CD8-positive, alpha-beta memory T cell (primary cell): ENCODE results near the gene TEKTIP1. TPM values are rescaled to one million over a fixed set of nuclear protein-coding genes. Genes with fewer than 3 reads are reported as not detected.

ENCODE experiments used
- CTCF ChIA-PET: fragments of 350-600 bp; sonication (Branson Sonifier 250); formaldehyde crosslinking; loops from one replicate; lab custom pipeline; 2021; ENCODE audit warnings: antibody characterized with exemption; lab: Charles Lee
- POLR2A ChIA-PET: fragments of 350-600 bp; sonication (Branson Sonifier 250); formaldehyde crosslinking; loops from one replicate; lab custom pipeline; 2021; ENCODE audit warnings: antibody characterized with exemption; lab: Charles Lee
- DNase-seq, 5 donors: peaks; one replicate each; pipeline versions ENCODE4 v3.0.0 to v3.0.0-alpha.2; 2020 to 2022; ENCODE audit warnings: mixed read lengths in 1 of 5
- H3K27ac ChIP-seq: one replicate; pipeline ENCODE4 v1.7.0; 2013; ENCODE audit warnings: low read depth, mild to moderate bottlenecking, low read length, moderate library complexity
- H3K27me3 ChIP-seq: 2 replicates; pipeline ENCODE4 v1.7.0; 2013; ENCODE audit warnings: low read length, mild to moderate bottlenecking; ENCODE audit not compliant: insufficient read depth, poor library complexity, severe bottlenecking
- H3K36me3 ChIP-seq: 2 replicates; pipeline ENCODE4 v1.7.0; 2013; ENCODE audit warnings: mild to moderate bottlenecking, low read length, moderate library complexity; ENCODE audit not compliant: insufficient read depth
- H3K4me1 ChIP-seq: 2 replicates; pipeline ENCODE4 v1.7.0; 2013; ENCODE audit warnings: mild to moderate bottlenecking, low read length, moderate library complexity; ENCODE audit not compliant: insufficient read depth
- H3K4me3 ChIP-seq: 2 replicates; pipeline ENCODE4 v1.7.0; 2013; ENCODE audit warnings: mild to moderate bottlenecking, low read length
- H3K9me3 ChIP-seq: 2 replicates; pipeline ENCODE4 v1.7.0; 2013; ENCODE audit warnings: mild to moderate bottlenecking, low read length
- H3K27ac Mint-ChIP-seq, 8 donors: one replicate each; pipeline ENCODE4 v1.8.0; 2020 to 2021; ENCODE audit warnings: mixed read lengths in 8 of 8, mild to moderate bottlenecking in 6 of 8, inconsistent platforms in 3 of 8, moderate library complexity in 3 of 8
- H3K27me3 Mint-ChIP-seq, 2 donors: one replicate each; pipeline ENCODE4 v1.8.0; 2020 to 2021; ENCODE audit warnings: mixed read lengths in 2 of 2, mild to moderate bottlenecking in 1 of 2, moderate library complexity in 1 of 2
- H3K36me3 Mint-ChIP-seq, 3 donors: one replicate each; pipeline ENCODE4 v1.8.0; 2020 to 2021; ENCODE audit warnings: mixed read lengths in 3 of 3, inconsistent platforms in 1 of 3, mild to moderate bottlenecking in 1 of 3
- H3K4me1 Mint-ChIP-seq, 3 donors: one replicate each; pipeline ENCODE4 v1.8.0; 2020 to 2021; ENCODE audit warnings: mixed read lengths in 3 of 3, inconsistent platforms in 1 of 3, mild to moderate bottlenecking in 1 of 3
- H3K4me3 Mint-ChIP-seq, 7 donors: one replicate each; pipeline ENCODE4 v1.8.0; 2020 to 2021; ENCODE audit warnings: mixed read lengths in 7 of 7, mild to moderate bottlenecking in 6 of 7, moderate library complexity in 4 of 7, inconsistent platforms in 2 of 7
- H3K9me3 Mint-ChIP-seq, 5 donors: one replicate each; pipeline ENCODE4 v1.8.0; 2020 to 2022; ENCODE audit warnings: mixed read lengths in 5 of 5, mild to moderate bottlenecking in 3 of 5, moderate library complexity in 2 of 5, inconsistent platforms in 1 of 5
- polyA plus RNA-seq: library from polyadenylated mRNA; unstranded; fragments of 300-500 nt; fragmentation: Illumina TruSeq; gene quantifications from one replicate; pipeline ENCODE4 v1.2.3, GENCODE V29; 2021
- total RNA-seq, 2 experiments: library from RNA; stranded (reverse); gene quantifications; one replicate each; pipeline ENCODE4 v1.2.3, GENCODE V29; 2021

Gene TEKTIP1
- total and polyA plus RNA-seq, 3 experiments from 2014 or later = 0.38 to 1.2 (median 1.0) TPM

DNA sequence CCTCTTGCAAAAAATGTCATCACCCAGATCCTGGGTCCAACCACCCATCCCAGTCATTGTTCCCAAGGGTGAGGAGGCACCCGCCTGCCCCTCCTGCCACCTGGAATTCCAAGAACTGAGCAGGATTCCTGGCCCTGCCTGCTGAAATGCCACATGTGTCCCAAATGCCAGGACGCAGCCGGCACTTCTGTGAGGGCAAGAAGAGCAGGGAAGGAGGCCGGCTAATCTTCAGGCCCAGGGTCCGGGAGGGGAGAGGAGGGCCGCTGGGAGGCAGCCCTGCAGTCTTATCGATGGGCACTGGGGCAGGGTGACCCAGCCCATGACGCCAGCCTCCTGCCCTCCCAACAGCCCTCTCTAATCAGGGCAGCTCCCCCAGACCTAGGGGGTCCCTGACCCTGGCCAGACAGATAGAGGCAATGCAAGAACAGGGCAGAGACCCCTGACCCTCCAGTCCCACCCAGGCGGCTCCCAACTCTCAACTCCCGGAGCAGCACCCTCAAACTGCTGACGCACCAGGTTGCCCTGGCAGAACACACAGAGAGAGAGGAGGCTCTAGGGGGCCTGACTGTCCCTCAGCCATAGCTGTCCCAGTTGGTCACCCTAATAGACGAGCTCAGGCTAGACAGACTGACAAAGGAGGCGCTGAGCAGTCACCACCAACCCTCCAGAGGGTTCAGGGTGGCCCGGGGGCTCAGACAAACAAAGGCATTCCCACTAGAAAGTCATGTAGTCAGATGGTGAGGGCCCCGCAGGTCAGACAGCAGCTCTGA lies 16.9 kb downstream of the TEKTIP1 start:
- H3K36me3 ChIP-seq = peaks cover 2% of the 10 kb centered on the region
- no peaks in the 10 kb centered on the region for H3K27me3 ChIP-seq
- CTCF ChIA-PET = interaction anchor here (0.8 to 7.0 kb wide), 5 partner anchors 10 to 110 kb away, joined by 3 to 62 read pairs (median 5); partner anchors contain the start of gene GIPC3
- Mint-ChIP-seq H3K9me3 (no peaks in the 10 kb centered on the region), H3K4me3 (peak overlapping the region; percentile 93 to 98 (median 95)), H3K4me1 (peaks cover 35 to 47% (median 38%) of the 10 kb centered on the region in 3 donors), H3K27me3 (no peaks in the 10 kb centered on the region), H3K27ac (peak overlapping the region; percentile 91 to 99 (median 95)), H3K36me3 (peaks cover 0 to 13% (median 2%) of the 10 kb centered on the region in 3 donors)
- H3K27ac ChIP-seq = peak overlapping the region; percentile 69
- peak overlapping the region; percentile 89 for H3K4me3 ChIP-seq
- DNase-seq = no peak
- POLR2A ChIA-PET = interaction anchor here (0.5 to 2.6 kb wide), 4 partner anchors 8 to 49 kb away, joined by 3 to 14 read pairs (median 4); no protein-coding TSS in a partner anchor
- H3K4me1 ChIP-seq = peaks cover 44% of the 10 kb centered on the region
- no peaks in the 10 kb centered on the region for H3K9me3 ChIP-seq

GRCh38 chr19:3556423-3556977 lies 17.5 kb downstream of the TEKTIP1 start:
- Histone ChIP-seq H3K27ac (peak overlapping the region; percentile 69), H3K27me3 (no peaks in the 10 kb centered on the region), H3K4me1 (peaks cover 44% of the 10 kb centered on the region), H3K9me3 (no peaks in the 10 kb centered on the region), H3K36me3 (no peaks in the 10 kb centered on the region), H3K4me3 (peak overlapping the region; percentile 89)
- Mint-ChIP-seq H3K9me3 (no peaks in the 10 kb centered on the region), H3K4me1 (peaks cover 35 to 42% (median 36%) of the 10 kb centered on the region in 3 donors), H3K4me3 (peak overlapping the region; percentile 93 to 98 (median 95)), H3K36me3 (peaks cover 0 to 9% (median 2%) of the 10 kb centered on the region in 3 donors), H3K27me3 (no peaks in the 10 kb centered on the region), H3K27ac (peak overlapping the region; percentile 91 to 99 (median 95))
- no peak for DNase-seq
- ChIA-PET POLR2A (interaction anchor here (0.5 to 1.5 kb wide), 3 partner anchors 9 to 48 kb away, joined by 3 to 4 read pairs (median 4); no protein-coding TSS in a partner anchor), CTCF (interaction anchor here (0.8 to 7.0 kb wide), 4 partner anchors 10 to 109 kb away, joined by 3 to 62 read pairs (median 4); partner anchors contain the start of gene GIPC3)

GRCh38 chr19:3556978-3557460 lies 18.0 kb downstream of the TEKTIP1 start:
- peak overlapping the region; percentile 69 for H3K27ac ChIP-seq
- H3K27me3 Mint-ChIP-seq = no peaks in the 10 kb centered on the region
- no peaks in the 10 kb centered on the region for H3K9me3 ChIP-seq
- peak overlapping the region; percentile 91 to 99 (median 95) for H3K27ac Mint-ChIP-seq
- peak overlapping the region; percentile 93 to 98 (median 95) for H3K4me3 Mint-ChIP-seq
- no peaks in the 10 kb centered on the region for H3K9me3 Mint-ChIP-seq
- peaks cover 32 to 38% (median 35%) of the 10 kb centered on the region in 3 donors for H3K4me1 Mint-ChIP-seq
- no peaks in the 10 kb centered on the region for H3K36me3 ChIP-seq
- peaks cover 0 to 6% (median 2%) of the 10 kb centered on the region in 3 donors for H3K36me3 Mint-ChIP-seq
- H3K4me3 ChIP-seq = peak overlapping the region; percentile 89
- POLR2A ChIA-PET = interaction anchor here (1.1 to 1.5 kb wide), 2 partner anchors 10 to 48 kb away, joined by 3 to 4 read pairs; no protein-coding TSS in a partner anchor
- H3K4me1 ChIP-seq = peaks cover 44% of the 10 kb centered on the region
- peak; percentile 56 to 81 (median 62) for DNase-seq
- CTCF ChIA-PET = interaction anchor here (1.1 to 7.0 kb wide), 3 partner anchors 11 to 28 kb away, joined by 3 to 62 read pairs (median 5); partner anchors contain the start of gene GIPC3
- no peaks in the 10 kb centered on the region for H3K27me3 ChIP-seq

DNA sequence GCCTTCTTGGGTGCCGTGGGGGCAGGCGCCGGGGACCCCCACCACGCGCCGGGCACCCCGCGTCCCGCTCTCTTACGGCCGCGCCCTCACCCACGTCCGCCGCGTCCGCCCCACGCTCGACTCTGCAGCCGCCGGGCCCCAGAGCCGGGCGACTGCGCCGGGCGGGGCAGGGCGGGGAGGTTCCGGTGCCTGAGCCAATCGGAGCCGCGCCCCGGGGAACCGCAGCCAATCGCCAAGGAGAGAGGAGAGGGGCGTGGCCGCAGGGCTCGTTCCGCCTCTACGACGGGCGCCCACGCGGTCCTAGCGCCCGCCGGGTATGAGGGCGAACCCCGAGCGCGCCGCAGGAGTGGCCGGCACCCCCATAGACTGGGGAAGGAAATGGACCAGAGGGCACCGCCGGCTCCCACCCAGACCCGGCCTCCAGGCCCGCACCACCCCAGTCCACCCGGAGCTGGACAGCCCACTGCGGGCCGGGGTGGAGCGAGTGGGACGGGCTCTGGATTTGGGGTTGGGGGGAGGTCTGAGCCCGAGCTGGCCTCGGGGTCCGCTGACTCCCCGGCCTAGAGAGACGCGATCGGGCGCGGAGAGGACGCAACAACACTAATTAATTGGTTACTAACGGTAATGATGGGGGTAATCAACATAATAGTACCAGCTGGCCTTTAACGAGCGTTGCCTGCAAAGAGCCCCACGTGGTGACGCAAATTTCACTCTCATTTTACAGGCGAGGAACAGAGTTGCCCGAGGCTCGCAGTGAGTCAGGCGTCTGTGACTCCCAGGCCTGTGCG lies 18.7 kb downstream of the TEKTIP1 start, which contains the start of gene MFSD12:
TSS of gene MFSD12 (minus strand) at position 126 of the 788 bp plus-strand sequence. CDS start 183 bp downstream, outside the sequence.
- Mint-ChIP-seq H3K4me1 (peaks cover 32 to 38% (median 35%) of the 10 kb centered on the region in 3 donors), H3K27ac (peak within 1 kb of the TSS; percentile 91 to 99 (median 95))

GRCh38 chr19:3563709-3564524 lies 24.9 kb downstream of the TEKTIP1 start:
- Mint-ChIP-seq H3K4me3 (no peak overlapping the region), H3K27ac (peak overlapping the region in 1 of 8 donors; percentile 75), H3K9me3 (no peaks in the 10 kb centered on the region), H3K36me3 (no peaks in the 10 kb centered on the region), H3K27me3 (no peaks in the 10 kb centered on the region), H3K4me1 (no peaks in the 10 kb centered on the region)
- CTCF ChIA-PET = no interaction called here
- H3K27me3 ChIP-seq = no peaks in the 10 kb centered on the region
- no peaks in the 10 kb centered on the region for H3K4me1 ChIP-seq
- no peak overlapping the region for H3K4me3 ChIP-seq
- H3K9me3 ChIP-seq = no peaks in the 10 kb centered on the region
- no peak overlapping the region for H3K27ac ChIP-seq
- DNase-seq = no peak
- H3K36me3 ChIP-seq = no peaks in the 10 kb centered on the region
- POLR2A ChIA-PET = no interaction called here

More for the DNA sequence above, 18.7 kb downstream of the TEKTIP1 start, which contains the start of gene MFSD12:
- H3K9me3 ChIP-seq = no peaks in the 10 kb centered on the region
- H3K36me3 ChIP-seq = no peaks in the 10 kb centered on the region
- peak within 1 kb of the TSS; percentile 72 for H3K27ac ChIP-seq
- peak within 1 kb of the TSS; percentile 93 to 98 (median 95) for H3K4me3 Mint-ChIP-seq
- peaks cover 43% of the 10 kb centered on the region for H3K4me1 ChIP-seq
- H3K27me3 ChIP-seq = no peaks in the 10 kb centered on the region
- POLR2A ChIA-PET = interaction anchor here (1.0 to 1.5 kb wide), 3 partner anchors 10 to 47 kb away, joined by 3 to 4 read pairs (median 4); no protein-coding TSS in a partner anchor
- H3K4me3 ChIP-seq = peak within 1 kb of the TSS; percentile 96
- H3K9me3 Mint-ChIP-seq = no peaks in the 10 kb centered on the region
- H3K36me3 Mint-ChIP-seq = peaks cover 0 to 6% (median 2%) of the 10 kb centered on the region in 3 donors
- peak; percentile 91 to 95 (median 92) for DNase-seq
- H3K27me3 Mint-ChIP-seq = no peaks in the 10 kb centered on the region
- CTCF ChIA-PET = interaction anchor here (0.6 to 7.0 kb wide), 4 partner anchors 12 to 71 kb away, joined by 3 to 62 read pairs (median 4); partner anchors contain the start of gene GIPC3

GRCh38 chr19:3565139-3565538 lies 26.2 kb downstream of the TEKTIP1 start:
- Mint-ChIP-seq H3K36me3 (no peaks in the 10 kb centered on the region), H3K27me3 (no peaks in the 10 kb centered on the region), H3K4me3 (no peak overlapping the region), H3K4me1 (no peaks in the 10 kb centered on the region), H3K9me3 (no peaks in the 10 kb centered on the region), H3K27ac (no peak overlapping the region)
- Histone ChIP-seq H3K9me3 (no peaks in the 10 kb centered on the region), H3K36me3 (no peaks in the 10 kb centered on the region), H3K27me3 (no peaks in the 10 kb centered on the region), H3K4me3 (no peak overlapping the region), H3K27ac (no peak overlapping the region), H3K4me1 (no peaks in the 10 kb centered on the region)
- POLR2A ChIA-PET = no interaction called here
- CTCF ChIA-PET = interaction anchor here (0.6 kb wide), 1 partner anchor 77 kb away, joined by 3 read pairs; no protein-coding TSS in a partner anchor
- DNase-seq = no peak
